Activated gamma-delta T cell (primary cell): Measurements from ENCODE around the gene PPIB.

ENCODE experiments used
- DNase-seq: peaks from one replicate; lab custom pipeline; 2025; lab: John Stamatoyannopoulos, UW

The PPIB gene

DNA sequence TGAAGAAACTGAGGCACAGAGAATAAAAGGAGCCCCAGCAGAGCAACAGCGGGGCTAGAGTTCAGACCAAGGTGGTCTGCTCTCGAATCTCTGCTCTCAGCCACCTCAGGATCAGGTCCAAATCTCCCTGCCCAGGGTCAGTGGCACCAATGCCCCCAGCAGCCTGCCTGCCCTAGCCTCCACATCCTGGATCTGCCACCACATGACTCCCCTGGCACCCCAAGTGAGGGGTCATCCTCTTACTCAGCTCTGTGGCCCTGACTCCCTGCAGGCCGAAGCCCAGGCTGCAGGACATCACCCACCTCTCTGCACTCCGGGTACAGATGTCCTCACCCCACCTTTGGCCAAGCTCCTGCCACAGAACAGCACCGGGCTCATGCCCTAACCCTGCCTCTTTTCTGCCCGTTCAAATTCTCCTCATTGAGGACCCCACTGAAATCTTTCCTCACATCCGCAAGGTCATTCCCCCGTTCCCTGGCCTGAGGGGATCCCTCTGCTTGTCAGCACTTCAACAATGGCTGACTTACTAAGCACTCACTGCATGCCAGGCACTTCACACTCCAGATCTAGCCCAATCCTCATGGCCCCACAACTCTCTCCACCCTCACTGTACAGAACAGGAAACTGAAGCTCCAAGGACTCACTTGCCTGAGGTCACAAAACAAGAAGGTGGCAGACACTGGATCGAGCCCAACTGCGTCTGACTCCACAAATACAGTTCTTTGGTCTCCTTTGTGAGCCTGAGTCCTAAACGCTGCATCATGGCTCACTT is 4.3 kb downstream of the PPIB start:
- DNase-seq = no peak

- no peak for DNase-seq
Measured at GRCh38 chr15:64157599-64158125, 5.2 kb downstream of the PPIB start.

GRCh38 chr15:64156652-64157331 is 6.0 kb downstream of the PPIB start:
- no peak for DNase-seq

DNA sequence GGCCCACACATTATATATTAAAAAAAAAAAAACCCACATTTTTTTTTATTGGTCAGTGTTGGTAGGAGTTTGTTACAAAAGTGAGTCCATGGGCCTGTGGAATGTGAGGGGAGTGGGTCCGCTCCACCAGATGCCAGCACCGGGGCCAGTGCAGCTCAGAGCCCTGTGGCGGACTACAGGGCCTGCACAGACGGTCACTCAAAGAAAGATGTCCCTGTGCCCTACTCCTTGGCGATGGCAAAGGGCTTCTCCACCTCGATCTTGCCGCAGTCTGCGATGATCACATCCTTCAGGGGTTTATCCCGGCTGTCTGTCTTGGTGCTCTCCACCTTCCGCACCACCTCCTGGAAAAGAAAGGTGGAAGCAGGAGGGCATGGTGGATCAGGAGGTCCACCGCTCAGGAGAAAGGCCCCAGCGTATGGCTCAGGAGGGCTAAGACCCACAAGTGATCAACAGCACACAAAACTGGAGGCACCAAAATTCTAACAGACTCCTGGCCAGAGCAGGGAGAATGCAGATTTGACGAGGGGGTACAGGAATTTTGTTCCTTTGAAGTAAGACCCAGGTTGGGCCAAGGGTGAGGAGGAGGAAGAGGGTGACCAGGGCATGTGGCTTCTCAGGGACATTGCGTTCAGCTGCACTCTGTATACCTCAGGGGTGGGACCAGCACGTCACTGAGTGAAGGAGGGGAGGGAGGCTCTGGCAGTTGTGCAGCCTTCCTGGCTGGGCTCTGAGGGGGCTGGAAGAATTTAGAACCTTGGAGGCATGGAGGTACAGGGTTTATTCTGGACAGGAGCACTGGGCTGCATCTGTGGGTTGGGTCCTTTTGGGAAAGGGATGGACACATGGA is 6.8 kb downstream of the PPIB start:
- DNase-seq = no peak

GRCh38 chr15:64153480-64154367 is 9.1 kb downstream of the PPIB start:
- DNase-seq = peak; percentile 55

GRCh38 chr15:64152507-64153387 is 10.1 kb downstream of the PPIB start:
- no peak for DNase-seq

DNA sequence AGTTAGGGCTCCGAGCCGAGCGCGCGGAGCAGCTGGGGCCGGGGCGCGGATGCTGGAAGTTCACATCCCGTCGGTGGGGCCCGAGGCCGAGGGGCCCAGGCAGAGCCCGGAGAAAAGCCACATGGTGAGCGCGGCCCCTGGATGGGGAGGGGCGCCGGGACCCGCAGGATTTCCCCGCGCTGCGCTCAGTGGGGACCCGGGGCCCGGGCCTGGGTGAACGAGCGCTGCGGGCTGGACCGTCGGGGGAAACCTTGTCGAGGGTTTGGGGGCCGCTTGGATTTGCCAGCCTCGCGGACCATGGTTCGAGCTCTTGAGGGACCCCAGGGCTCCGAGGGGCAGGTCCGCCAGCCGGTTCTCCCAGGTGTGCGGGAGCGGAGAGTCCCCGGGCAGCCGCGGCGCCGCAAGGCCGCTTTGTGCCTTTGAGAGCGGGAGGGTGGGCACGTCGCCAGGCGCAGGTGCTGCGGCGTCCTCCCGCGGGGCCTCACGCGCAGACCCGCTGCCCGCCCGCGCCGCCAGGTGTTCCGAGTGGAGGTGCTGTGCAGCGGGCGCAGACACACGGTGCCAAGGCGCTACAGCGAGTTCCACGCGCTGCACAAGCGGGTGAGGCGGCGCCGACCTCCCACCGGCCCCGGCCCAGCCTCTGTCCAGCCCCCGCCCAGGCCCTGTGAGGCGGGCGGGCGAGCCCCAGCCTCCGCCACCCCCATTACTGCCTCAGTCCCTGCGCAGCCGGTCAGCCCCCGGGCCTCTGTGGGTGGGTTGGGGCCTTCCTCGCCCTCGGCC is 10.9 kb downstream of the PPIB start, which contains the start of gene SNX22:
Gene SNX22 (plus strand): TSS at position 5 of the 780 bp plus-strand sequence. CDS start 45 bp downstream, at position 50.
- DNase-seq = peak; percentile 32

- no peak for DNase-seq
Measured at GRCh38 chr15:64149893-64150578, 12.8 kb downstream of the PPIB start.

- no peak for DNase-seq
Measured at GRCh38 chr15:64149424-64149823, 13.4 kb downstream of the PPIB start.

DNA sequence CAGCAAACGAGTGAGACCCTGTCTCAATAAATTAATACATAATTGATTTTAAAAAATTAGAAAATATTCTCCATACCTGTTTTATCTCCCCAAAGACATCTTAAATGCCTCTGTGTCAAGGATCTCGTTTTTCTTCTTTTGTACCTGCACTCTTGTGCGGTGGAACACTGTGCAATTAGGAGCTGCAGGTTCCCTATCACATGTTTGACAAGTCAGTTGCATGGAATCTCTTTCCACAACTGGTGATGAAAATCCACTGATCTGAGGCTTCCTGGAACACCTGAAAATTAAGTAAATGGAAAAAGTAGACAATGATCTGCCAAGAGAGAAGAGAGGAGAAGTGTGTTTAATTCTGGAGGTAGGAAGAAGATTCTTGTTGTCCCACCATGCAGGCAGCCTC is 14.2 kb downstream of the PPIB start:
- no peak for DNase-seq

DNA sequence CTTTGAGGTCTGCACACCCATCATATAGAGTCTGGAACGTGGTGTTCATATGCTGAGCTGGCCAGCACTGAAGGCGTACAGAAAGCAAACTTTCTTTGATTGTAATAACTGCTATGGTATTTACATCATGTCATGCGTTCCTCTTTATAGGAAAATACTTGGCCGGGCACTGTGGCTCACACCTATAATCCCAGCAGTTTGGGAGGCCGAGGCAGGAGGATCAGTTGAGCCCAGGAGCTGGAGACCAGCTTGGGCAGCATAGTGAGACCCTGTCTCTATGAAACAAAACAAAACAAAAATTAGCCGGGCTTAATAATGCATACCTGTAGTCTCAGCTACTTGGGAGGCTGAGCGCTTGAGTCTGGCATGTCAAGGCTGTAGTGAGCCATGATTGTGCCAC is 14.7 kb downstream of the PPIB start:
- DNase-seq = no peak

DNA sequence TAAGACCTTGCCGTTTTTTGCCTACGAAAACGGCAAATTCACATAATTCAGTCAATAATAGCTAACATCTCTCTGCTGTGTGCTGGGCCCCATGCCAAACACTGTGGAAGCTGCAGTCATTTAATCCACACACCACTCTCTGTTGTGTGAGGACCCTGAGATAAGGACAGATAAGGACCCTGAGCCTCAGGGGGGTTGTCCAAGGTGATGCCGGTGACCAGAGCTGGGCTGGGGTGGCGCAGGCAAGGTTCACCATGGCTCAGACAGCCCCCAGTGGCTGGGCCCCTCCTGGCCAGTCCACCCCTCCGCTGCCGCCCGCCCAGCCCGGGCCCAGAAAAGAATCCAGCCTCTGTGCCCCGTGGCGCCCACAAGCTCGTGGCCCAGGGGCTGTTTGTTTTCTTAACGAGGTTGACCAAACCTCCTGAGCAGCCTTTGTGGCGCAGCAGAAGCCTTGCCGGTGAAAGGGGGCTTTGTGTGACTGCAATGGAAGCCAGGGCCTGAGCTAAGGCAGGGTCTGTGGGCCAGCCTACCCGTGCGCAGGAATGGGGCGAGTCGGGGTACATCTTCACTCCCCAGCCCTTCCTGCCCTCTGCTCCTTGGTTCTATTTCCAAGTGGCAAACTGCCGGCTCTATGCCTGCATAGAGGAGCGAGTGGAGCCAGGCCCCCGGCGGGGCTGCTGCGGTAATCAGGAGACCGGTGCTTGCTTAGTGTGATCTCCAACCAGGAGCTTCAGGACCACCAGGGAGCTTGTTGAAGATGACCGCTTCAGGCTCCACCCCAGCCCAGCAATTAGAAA is 15.7 kb downstream of the PPIB start:
- no peak for DNase-seq

GRCh38 chr15:64146520-64146884 is 16.3 kb downstream of the PPIB start:
- DNase-seq = no peak

DNA sequence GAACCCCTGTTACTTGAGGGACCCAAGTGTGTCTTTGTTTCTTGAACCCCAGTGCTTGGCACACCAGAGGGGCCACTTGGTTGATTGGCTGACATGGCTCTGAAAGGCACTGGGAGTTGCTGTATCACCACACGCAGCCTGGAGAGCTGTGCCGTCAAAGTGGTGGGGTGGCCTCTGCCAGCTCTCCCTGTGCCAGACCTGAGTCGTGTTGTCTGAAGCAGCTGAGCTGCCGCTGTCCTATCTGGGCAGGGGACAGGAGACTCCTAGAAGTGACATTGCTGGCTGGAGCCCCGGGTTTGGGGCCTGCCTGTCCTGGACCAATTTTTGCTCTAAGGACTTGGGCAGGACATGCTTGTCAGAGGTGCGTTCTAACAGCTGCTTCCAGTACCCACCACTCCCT is 16.8 kb downstream of the PPIB start:
- no peak for DNase-seq

- DNase-seq = no peak
Measured at GRCh38 chr15:64144565-64145281, 18.1 kb downstream of the PPIB start.

DNA sequence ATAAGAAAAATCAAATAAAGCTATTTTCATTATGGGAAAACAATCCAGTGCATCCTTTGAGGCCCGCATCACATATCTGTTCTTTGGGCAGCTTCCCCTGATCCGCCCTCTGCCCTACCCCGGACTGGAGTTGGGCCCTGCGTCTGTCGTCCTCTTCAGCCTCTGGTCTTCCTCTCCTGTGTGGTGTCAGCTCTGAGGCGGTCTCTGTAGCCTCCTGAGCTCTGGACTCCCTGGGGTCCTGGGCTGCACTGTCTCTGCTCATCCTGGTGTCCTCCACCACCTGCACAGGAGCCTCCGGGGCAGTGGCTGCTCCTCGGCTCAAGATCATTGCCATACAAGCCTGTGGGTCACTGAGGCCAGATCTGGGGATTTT is 18.6 kb downstream of the PPIB start:
- no peak for DNase-seq

DNA sequence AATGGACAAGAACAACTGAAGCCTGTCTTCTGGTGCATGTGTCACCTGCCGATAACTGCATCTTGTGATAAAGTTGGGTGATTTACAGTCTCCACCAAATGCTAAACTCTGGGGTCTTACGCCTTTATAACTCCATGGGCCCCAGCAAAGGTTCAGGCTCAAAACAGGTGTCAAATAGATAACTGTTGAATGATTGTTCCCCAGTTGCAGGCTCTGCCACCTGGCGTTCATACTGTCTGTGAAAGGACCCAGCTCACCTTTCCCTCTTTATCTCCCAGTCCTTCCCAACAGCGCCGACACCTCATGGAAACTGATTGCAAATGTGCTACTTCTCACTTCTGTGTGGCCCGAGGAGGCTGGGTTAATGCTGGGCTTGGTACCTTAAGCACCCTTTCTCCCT is 19.5 kb downstream of the PPIB start:
- no peak for DNase-seq
